ENCODE data around the gene PRKN. TPM values are rescaled to one million over a fixed set of nuclear protein-coding genes. Genes with fewer than 3 reads are reported as not detected.

PRKN gene
- total RNA-seq, 1 experiment from 2014 or later = not detected

DNA sequence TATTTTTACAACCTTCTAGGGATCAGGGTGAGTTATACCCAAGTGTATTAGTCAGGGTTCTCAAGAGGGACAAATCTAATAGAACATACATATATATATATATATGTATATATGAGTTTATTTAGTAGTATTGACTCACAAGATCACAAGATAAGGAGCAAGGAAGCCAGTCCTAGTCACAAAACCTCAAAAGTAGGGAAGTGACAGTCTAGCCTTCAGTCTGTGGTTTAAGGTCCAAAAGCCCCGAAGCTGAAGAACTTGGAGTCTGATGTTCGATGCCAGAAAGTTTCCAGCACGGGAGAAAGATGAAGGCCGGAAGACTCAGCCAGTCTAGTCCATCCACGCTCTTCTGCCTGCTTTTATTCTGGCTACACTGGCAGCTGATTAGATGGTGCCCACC is 821.0 kb downstream of the PRKN start:
- no peak overlapping the region for H2AFZ ChIP-seq
- H3K27me3 ChIP-seq (ENCODE audit: insufficient read depth, low read depth) = peaks cover 21% of the 10 kb centered on the region
- no TSS peak for BruUV-seq (replicated peaks)
- H3K9me2 ChIP-seq (ENCODE audit: insufficient read depth) = no peaks in the 10 kb centered on the region
- no peak overlapping the region for H3K4me3 ChIP-seq
- H3K36me3 ChIP-seq (ENCODE audit: low read depth) = no peaks in the 10 kb centered on the region
- TF ChIP-seq EZH2 (IDR thresholded peaks at IDR 0.05; ENCODE audit: low read depth) = no peak
- TF ChIP-seq, protein P1, sequence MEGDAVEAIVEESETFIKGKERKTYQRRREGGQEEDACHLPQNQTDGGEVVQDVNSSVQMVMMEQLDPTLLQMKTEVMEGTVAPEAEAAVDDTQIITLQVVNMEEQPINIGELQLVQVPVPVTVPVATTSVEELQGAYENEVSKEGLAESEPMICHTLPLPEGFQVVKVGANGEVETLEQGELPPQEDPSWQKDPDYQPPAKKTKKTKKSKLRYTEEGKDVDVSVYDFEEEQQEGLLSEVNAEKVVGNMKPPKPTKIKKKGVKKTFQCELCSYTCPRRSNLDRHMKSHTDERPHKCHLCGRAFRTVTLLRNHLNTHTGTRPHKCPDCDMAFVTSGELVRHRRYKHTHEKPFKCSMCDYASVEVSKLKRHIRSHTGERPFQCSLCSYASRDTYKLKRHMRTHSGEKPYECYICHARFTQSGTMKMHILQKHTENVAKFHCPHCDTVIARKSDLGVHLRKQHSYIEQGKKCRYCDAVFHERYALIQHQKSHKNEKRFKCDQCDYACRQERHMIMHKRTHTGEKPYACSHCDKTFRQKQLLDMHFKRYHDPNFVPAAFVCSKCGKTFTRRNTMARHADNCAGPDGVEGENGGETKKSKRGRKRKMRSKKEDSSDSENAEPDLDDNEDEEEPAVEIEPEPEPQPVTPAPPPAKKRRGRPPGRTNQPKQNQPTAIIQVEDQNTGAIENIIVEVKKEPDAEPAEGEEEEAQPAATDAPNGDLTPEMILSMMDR (conservative IDR thresholded peaks at IDR 0.05) = no peak
- no peak for DNase-seq
- H4K20me1 ChIP-seq (ENCODE audit: insufficient read depth) = no peaks in the 10 kb centered on the region
- H3K4me2 ChIP-seq = no peak overlapping the region
- intact Hi-C loops (cut with micrococcal nuclease; ENCODE audit: unreplicated experiment) = no loop called here
- H3K79me2 ChIP-seq (ENCODE audit: low read depth) = no peaks in the 10 kb centered on the region
- no peaks in the 10 kb centered on the region for H3K9me3 ChIP-seq (ENCODE audit: insufficient read depth, low read depth)
- H3F3A ChIP-seq (ENCODE audit: insufficient read depth, low read depth) = no peaks in the 10 kb centered on the region
- POLR2A ChIA-PET (ENCODE audit: unreplicated experiment) = no interaction called here
- CTCF ChIA-PET = no interaction called here
- no peaks in the 10 kb centered on the region for H3K4me1 ChIP-seq (replicated peaks; ENCODE audit: insufficient read depth)
- H3K27ac ChIP-seq = no peak overlapping the region

DNA sequence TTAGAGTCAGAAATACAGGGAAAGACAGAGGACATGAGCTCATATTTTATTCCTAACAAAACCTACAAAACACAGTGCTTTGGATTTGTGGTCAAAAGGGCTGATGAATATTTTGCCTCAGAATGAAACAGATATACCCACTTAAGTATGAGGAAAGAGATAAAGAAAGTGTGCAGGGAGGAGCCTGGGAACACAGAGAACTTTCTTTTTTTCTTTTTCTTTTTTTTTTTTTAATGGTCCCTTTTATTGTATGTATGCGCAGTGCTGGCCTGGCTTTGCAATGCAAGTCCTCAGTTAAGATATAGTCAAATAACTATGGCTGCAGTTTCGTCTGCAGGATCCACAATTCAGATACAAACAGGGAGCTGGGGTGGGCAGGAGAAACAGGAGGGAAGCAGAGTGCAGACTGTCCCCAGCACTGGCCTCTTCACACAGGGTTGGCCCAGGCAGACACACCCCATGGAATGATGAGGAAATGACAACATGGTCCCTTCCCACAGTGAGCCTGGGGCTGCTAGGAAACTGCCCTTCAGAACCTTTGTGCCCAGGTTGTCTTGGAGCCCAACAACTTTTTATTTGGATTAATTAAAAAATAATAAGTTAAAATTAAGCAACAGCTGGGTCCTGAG is 823.9 kb downstream of the PRKN start:
- no peaks in the 10 kb centered on the region for H3K36me3 ChIP-seq (ENCODE audit: low read depth)
- DNase-seq = no peak
- no TSS peak for BruUV-seq (replicated peaks)
- intact Hi-C loops (cut with micrococcal nuclease; ENCODE audit: unreplicated experiment) = no loop called here
- H3K9me2 ChIP-seq (ENCODE audit: insufficient read depth) = no peaks in the 10 kb centered on the region
- no peak overlapping the region for H3K4me2 ChIP-seq
- no peak overlapping the region for H2AFZ ChIP-seq
- no peak overlapping the region for H3K4me3 ChIP-seq
- POLR2A ChIA-PET (ENCODE audit: unreplicated experiment) = no interaction called here
- no peak overlapping the region for H3K27ac ChIP-seq
- no peak for TF ChIP-seq EZH2 (IDR thresholded peaks at IDR 0.05; ENCODE audit: low read depth)
- TF ChIP-seq, protein P1 (conservative IDR thresholded peaks at IDR 0.05) = no peak
- H3K4me1 ChIP-seq (replicated peaks; ENCODE audit: insufficient read depth) = no peaks in the 10 kb centered on the region
- H3K27me3 ChIP-seq (ENCODE audit: insufficient read depth, low read depth) = peaks cover 38% of the 10 kb centered on the region
- H3K9me3 ChIP-seq (ENCODE audit: insufficient read depth, low read depth) = no peaks in the 10 kb centered on the region
- no peaks in the 10 kb centered on the region for H3F3A ChIP-seq (ENCODE audit: insufficient read depth, low read depth)
- no peaks in the 10 kb centered on the region for H3K79me2 ChIP-seq (ENCODE audit: low read depth)
- H4K20me1 ChIP-seq (ENCODE audit: insufficient read depth) = no peaks in the 10 kb centered on the region
- CTCF ChIA-PET = no interaction called here

DNA sequence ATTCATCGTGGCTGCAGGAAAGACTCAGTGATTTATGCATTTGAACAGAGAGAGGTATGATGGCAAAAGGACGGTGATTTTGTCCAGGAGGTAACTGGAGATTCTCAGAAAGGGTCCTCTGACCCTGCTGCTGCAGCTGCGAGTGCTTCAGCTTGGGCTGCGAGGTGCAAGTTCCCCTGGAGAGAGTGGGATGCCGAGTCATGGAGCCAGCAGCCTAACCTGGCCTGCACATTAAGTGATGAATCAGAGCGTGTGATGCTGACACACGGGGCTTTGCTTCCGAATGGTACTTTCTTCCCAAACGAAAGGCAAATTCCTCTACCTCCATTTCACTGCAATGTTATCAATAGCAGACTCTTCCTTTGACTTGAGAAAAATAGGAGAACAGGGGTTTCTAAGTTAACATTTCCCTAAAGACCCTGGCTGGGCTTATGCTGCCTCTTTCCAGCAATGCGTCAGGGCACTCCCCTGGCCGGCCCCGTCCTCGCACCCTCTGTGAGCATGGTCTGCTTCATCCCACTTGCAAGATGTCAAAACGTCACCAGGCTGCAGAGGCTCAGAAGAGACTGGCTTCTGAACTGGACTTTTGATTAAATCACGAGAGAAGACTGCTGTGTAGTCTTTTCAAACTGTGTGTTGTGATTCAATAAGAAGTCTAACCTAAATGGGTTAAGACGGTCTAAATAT is 825.7 kb downstream of the PRKN start:
- Histone ChIP-seq H2AFZ (no peak overlapping the region), H3K4me2 (no peak overlapping the region)
- CTCF ChIA-PET = no interaction called here

More for the DNA sequence above, 825.7 kb downstream of the PRKN start:
- intact Hi-C loops (cut with micrococcal nuclease; ENCODE audit: unreplicated experiment) = no loop called here
- Histone ChIP-seq H4K20me1 (ENCODE audit: insufficient read depth) (no peaks in the 10 kb centered on the region), H3F3A (ENCODE audit: insufficient read depth, low read depth) (no peaks in the 10 kb centered on the region), H3K4me1 (replicated peaks; ENCODE audit: insufficient read depth) (no peaks in the 10 kb centered on the region), H3K36me3 (ENCODE audit: low read depth) (no peaks in the 10 kb centered on the region), H3K27me3 (ENCODE audit: insufficient read depth, low read depth) (peaks cover 50% of the 10 kb centered on the region), H3K4me3 (no peak overlapping the region), H3K9me2 (ENCODE audit: insufficient read depth) (no peaks in the 10 kb centered on the region), H3K9me3 (ENCODE audit: insufficient read depth, low read depth) (no peaks in the 10 kb centered on the region), H3K79me2 (ENCODE audit: low read depth) (no peaks in the 10 kb centered on the region), H3K27ac (no peak overlapping the region)
- BruUV-seq (replicated peaks) = no TSS peak
- POLR2A ChIA-PET (ENCODE audit: unreplicated experiment) = no interaction called here
- TF ChIP-seq, protein P1 (conservative IDR thresholded peaks at IDR 0.05) = no peak
- no peak for TF ChIP-seq EZH2 (IDR thresholded peaks at IDR 0.05; ENCODE audit: low read depth)
- DNase-seq = no peak
